Left ventricle myocardium inferior (tissue), 1 donor: ENCODE measurements around the gene SORD. TPM values are rescaled to one million over a fixed set of nuclear protein-coding genes. Genes with fewer than 3 reads are reported as not detected.

Experiments
- DNase-seq: peaks from one replicate; pipeline ENCODE4 v3.0.0-alpha.2; 2020
- H3K27ac ChIP-seq: fragments of 200-600 bp; replicated peaks from 2 replicates; pipeline ENCODE4 v1.8.0; 2021
- H3K27me3 ChIP-seq: fragments of 200-600 bp; 2 replicates; pipeline ENCODE4 v1.8.0; 2021; ENCODE audit warnings: low read depth
- H3K36me3 ChIP-seq: fragments of 200-600 bp; 2 replicates; pipeline ENCODE4 v1.8.0; 2021
- H3K4me1 ChIP-seq: fragments of 200-600 bp; 2 replicates; pipeline ENCODE4 v1.8.0; 2021
- H3K4me3 ChIP-seq: fragments of 200-600 bp; 2 replicates; pipeline ENCODE4 v1.8.0; 2021; ENCODE audit warnings: mild to moderate bottlenecking, moderate library complexity
- H3K9me3 ChIP-seq: fragments of 200-600 bp; replicated peaks from 2 replicates; pipeline ENCODE4 v1.8.0; 2021
- intact Hi-C: fragments of 100-400 bp; cut with micrococcal nuclease; formaldehyde crosslinking; loops from one replicate; pipeline ENCODE4 v1.11.0; 2022
- total RNA-seq: library from RNA; stranded (reverse); fragmentation: NEBNext Ultra II Directional; extraction: Animal tissue kit (Norgen Biotek cat#: 25700); gene quantifications from one replicate; pipeline ENCODE4 v1.2.1, GENCODE V29; 2021
- TF ChIP-seq, protein P1 (sequence below): fragments of 200-600 bp; IDR thresholded peaks from 2 replicates; pipeline ENCODE4 v1.8.0; 2021; ENCODE audit warnings: antibody characterized with exemption, mild to moderate bottlenecking, borderline replicate concordance
- donor health status: DM: no; HTN: yes; CAD: no; lungs with severe emphysema.

The SORD gene
- total RNA-seq, 1 donor from 2014 or later = 13.6 TPM

GRCh38 chr15:45114076-45114750, 91.2 kb downstream of the SORD start, which contains the start of the genes DUOX2 and DUOXA2:
Gene DUOX2 (minus strand): TSS chr15:45114172. CDS start chr15:45113411, 761 bp downstream.
Gene DUOXA2 (plus strand): TSS chr15:45114326. CDS start chr15:45114606, 280 bp downstream.
- DNase-seq = no peak
- H3K4me1 ChIP-seq = peaks cover 46% of the 10 kb centered on the region
- no peaks in the 10 kb centered on the region for H3K9me3 ChIP-seq
- no peaks in the 10 kb centered on the region for H3K36me3 ChIP-seq
- H3K4me3 ChIP-seq = peak within 1 kb of the TSS; percentile 41
- H3K27ac ChIP-seq = no peak within 1 kb of the TSS
- TF ChIP-seq, protein P1, sequence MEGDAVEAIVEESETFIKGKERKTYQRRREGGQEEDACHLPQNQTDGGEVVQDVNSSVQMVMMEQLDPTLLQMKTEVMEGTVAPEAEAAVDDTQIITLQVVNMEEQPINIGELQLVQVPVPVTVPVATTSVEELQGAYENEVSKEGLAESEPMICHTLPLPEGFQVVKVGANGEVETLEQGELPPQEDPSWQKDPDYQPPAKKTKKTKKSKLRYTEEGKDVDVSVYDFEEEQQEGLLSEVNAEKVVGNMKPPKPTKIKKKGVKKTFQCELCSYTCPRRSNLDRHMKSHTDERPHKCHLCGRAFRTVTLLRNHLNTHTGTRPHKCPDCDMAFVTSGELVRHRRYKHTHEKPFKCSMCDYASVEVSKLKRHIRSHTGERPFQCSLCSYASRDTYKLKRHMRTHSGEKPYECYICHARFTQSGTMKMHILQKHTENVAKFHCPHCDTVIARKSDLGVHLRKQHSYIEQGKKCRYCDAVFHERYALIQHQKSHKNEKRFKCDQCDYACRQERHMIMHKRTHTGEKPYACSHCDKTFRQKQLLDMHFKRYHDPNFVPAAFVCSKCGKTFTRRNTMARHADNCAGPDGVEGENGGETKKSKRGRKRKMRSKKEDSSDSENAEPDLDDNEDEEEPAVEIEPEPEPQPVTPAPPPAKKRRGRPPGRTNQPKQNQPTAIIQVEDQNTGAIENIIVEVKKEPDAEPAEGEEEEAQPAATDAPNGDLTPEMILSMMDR = no peak
- intact Hi-C loops = no loop called here
- peaks cover 90% of the 10 kb centered on the region for H3K27me3 ChIP-seq

- H3K9me3 ChIP-seq = no peaks in the 10 kb centered on the region
- intact Hi-C loops = no loop called here
- peaks cover 46% of the 10 kb centered on the region for H3K4me1 ChIP-seq
- H3K36me3 ChIP-seq = no peaks in the 10 kb centered on the region
- no peak overlapping the region for H3K27ac ChIP-seq
- peak overlapping the region; percentile 41 for H3K4me3 ChIP-seq
- peaks cover 90% of the 10 kb centered on the region for H3K27me3 ChIP-seq
- no peak for DNase-seq
- TF ChIP-seq, protein P1 = no peak
Measured at GRCh38 chr15:45114751-45115085, 91.7 kb downstream of the SORD start.

DNA sequence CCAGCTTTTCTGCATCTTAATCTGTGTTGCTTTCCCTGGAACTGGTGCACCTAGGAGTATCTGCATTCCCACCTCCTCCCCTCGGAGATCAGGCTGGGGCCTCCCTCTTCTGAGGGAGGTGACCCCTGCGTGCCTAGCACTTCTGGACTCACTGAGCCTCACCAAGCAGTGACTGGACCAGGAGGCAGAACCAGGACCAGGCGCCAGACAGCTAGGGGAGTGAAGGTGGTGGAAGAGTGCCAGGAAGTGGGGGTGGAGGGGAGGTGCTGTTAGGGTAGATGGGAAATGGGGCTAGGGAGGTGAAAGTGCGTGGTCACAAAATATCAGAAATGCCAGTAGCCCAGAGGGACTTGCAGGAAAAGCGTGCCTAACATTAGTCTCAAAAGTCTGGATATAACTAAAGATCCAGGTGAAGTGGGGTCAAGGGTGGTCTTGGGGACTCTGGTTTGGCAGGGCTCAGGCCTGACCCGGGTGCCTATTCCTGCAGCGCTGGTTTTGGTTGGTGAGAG, 92.4 kb downstream of the SORD start:
- intact Hi-C loops = no loop called here
- Histone ChIP-seq H3K4me3 (no peak overlapping the region), H3K27ac (no peak overlapping the region), H3K36me3 (no peaks in the 10 kb centered on the region), H3K4me1 (peaks cover 46% of the 10 kb centered on the region), H3K27me3 (peaks cover 90% of the 10 kb centered on the region), H3K9me3 (no peaks in the 10 kb centered on the region)
- no peak for DNase-seq
- TF ChIP-seq, protein P1 = no peak

GRCh38 chr15:45116006-45116481, 93.0 kb downstream of the SORD start:
- Histone ChIP-seq H3K4me1 (peaks cover 46% of the 10 kb centered on the region), H3K9me3 (no peaks in the 10 kb centered on the region), H3K27me3 (peaks cover 93% of the 10 kb centered on the region), H3K27ac (no peak overlapping the region), H3K4me3 (no peak overlapping the region), H3K36me3 (no peaks in the 10 kb centered on the region)
- TF ChIP-seq, protein P1 = no peak
- DNase-seq = no peak
- intact Hi-C loops = no loop called here

DNA sequence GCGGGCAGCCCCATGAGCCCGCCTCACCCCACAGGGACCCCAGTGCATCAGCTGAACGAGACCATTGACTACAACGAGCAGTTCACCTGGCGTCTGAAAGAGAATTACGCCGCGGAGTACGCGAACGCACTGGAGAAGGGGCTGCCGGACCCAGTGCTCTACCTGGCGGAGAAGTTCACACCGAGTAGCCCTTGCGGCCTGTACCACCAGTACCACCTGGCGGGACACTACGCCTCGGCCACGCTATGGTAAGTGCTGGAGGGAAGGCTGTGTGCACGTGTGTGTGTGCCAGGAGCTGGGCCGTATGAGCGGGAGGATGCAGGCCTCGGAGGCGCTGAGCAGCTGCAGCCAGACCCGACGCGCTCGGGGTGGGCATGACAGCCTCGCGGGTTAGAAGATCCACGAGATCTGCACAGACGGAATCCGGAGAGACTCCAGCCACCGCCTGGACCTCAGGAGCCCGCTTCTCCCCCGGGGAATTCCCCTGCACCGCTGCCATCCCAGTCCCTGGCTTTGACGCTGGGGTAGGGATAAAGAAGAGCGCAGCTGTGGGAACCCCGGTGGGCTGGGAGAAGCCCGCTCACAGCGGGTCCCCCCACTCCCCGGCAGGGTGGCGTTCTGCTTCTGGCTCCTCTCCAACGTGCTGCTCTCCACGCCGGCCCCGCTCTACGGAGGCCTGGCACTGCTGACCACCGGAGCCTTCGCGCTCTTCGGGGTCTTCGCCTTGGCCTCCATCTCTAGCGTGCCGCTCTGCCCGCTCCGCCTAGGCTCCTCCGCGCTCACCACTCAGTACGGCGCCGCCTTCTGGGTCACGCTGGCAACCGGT, 93.7 kb downstream of the SORD start:
- DNase-seq = no peak
- peaks cover 46% of the 10 kb centered on the region for H3K4me1 ChIP-seq
- TF ChIP-seq, protein P1 = no peak
- peaks cover 94% of the 10 kb centered on the region for H3K27me3 ChIP-seq
- H3K27ac ChIP-seq = no peak overlapping the region
- H3K36me3 ChIP-seq = no peaks in the 10 kb centered on the region
- no peaks in the 10 kb centered on the region for H3K9me3 ChIP-seq
- intact Hi-C loops = no loop called here
- peak overlapping the region; percentile 36 for H3K4me3 ChIP-seq
